Measurements from ENCODE around the gene TMEM127. TPM values are rescaled to one million over a fixed set of nuclear protein-coding genes. Genes with fewer than 3 reads are reported as not detected.

The TMEM127 gene
- total RNA-seq, 1 donor from 2014 or later, result 85.7 TPM

DNA sequence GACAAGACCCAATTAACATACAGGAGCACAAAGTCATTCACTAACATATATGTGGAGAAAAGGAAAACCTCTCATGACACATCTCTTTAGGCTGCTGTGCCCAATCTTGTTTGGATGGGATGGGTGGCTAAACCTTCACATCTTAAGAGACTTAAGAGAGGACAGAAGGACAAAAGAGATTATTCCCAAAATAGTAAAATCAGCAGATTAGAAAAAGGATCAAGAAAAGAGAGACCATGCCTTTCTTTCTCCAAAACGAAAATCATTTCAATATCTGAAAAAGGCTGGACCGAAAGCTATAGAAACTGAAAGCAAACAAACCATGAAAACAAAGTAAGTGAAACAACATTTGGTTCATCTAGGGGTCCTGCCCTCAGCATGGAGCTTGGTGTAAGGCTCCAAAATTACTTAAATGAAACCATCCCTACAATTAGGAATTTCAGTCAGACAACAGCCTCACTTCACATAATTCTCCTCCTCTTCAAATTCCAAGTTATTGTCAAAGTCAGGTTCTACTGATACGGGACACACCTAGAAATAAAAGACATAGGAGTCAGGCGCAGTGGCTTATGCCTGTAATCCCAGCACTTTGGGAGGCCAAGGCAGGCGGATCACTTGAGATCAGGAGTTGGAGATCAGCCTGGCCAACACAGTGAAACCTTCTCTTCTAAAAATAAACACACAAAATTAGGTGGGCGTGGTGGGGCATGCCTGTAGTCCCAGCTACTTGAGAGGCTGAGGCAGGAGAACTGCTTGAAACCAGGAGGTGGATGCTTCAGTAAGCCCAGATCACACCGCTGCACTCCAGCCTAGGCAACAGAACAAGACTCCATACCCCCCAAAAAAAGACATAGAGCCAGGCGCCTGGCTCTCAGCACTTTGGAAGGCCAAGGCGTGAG lies 62.4 kb downstream of the TMEM127 start:
- H3K9me3 ChIP-seq (replicated peaks), result no peaks in the 10 kb centered on the region
- no peaks in the 10 kb centered on the region for H3K27me3 ChIP-seq (ENCODE audit: low read depth)
- DNase-seq, result no peak
- H3K36me3 ChIP-seq, result no peaks in the 10 kb centered on the region
- TF ChIP-seq, protein P1, sequence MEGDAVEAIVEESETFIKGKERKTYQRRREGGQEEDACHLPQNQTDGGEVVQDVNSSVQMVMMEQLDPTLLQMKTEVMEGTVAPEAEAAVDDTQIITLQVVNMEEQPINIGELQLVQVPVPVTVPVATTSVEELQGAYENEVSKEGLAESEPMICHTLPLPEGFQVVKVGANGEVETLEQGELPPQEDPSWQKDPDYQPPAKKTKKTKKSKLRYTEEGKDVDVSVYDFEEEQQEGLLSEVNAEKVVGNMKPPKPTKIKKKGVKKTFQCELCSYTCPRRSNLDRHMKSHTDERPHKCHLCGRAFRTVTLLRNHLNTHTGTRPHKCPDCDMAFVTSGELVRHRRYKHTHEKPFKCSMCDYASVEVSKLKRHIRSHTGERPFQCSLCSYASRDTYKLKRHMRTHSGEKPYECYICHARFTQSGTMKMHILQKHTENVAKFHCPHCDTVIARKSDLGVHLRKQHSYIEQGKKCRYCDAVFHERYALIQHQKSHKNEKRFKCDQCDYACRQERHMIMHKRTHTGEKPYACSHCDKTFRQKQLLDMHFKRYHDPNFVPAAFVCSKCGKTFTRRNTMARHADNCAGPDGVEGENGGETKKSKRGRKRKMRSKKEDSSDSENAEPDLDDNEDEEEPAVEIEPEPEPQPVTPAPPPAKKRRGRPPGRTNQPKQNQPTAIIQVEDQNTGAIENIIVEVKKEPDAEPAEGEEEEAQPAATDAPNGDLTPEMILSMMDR (IDR thresholded peaks at IDR 0.05; ENCODE audit: borderline replicate concordance), result no peak
- peaks cover 98% of the 10 kb centered on the region for H3K4me1 ChIP-seq
- peak overlapping the region; percentile 85 for H3K4me3 ChIP-seq
- H3K27ac ChIP-seq (replicated peaks), result peak overlapping the region; percentile 77
- intact Hi-C loops (cut with micrococcal nuclease), result loop anchor here (2.0 kb wide), 1 partner anchor 57 kb away; no protein-coding TSS in a partner anchor

DNA sequence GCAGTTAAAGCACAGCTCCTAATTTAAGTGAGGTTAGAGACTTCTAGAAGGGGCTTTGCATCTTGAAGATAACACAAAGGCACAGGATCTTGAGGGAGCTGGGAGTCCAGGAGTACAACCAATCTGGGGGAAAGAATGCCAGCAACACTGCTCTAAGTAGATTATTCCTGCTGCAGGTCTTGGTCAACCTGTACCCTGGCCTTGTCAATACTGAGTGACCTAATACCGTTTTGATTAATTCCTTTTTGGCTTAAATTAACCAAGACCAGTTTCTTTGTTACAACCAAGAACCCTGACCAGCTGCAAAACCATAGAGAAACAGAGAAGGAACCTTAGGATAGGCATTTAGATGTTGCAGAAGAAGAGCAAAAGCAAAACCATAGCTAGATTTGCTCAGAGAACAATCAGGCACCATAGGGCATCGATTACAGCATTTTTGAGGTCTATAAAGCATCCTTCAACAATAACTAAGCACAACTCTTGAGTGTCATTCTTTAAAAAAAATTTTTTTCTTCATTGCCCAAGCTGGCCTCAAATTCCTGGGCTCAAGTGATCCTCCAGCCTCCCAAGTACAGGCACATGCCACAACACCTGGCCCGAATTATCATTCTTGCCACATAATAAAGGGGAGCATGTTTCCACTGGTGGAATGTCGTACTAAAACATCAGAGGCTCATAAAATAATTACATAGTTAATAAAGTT lies 63.5 kb downstream of the TMEM127 start:
- peak overlapping the region; percentile 9 for H3K4me3 ChIP-seq

DNA sequence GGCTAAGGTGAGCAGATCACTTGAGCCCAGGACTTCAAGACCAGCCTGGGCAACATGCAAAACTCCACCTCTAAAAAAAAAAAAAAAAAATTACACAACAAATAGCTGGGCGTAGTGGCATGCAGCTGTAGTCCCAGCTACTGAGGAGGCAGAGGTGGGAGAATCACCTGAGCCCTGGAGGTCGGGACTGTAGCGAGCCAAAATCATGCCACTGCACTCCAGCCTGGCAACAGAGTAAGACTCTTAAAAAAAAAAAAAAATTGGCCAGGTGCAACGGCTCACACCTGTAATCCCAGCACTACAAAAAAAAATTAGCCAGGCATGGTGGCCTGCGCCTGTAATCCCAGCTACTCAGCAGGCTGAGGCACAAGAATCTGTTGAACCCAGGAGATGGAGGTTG lies 64.5 kb downstream of the TMEM127 start:
- no peak for DNase-seq
- Histone ChIP-seq H3K27ac (replicated peaks) (peak overlapping the region; percentile 77), H3K27me3 (ENCODE audit: low read depth) (no peaks in the 10 kb centered on the region), H3K4me3 (peak overlapping the region; percentile 9), H3K9me3 (replicated peaks) (no peaks in the 10 kb centered on the region), H3K36me3 (no peaks in the 10 kb centered on the region), H3K4me1 (peaks cover 96% of the 10 kb centered on the region)
- intact Hi-C loops (cut with micrococcal nuclease), result no loop called here
- TF ChIP-seq, protein P1 (IDR thresholded peaks at IDR 0.05; ENCODE audit: borderline replicate concordance), result no peak

More for the DNA sequence above, 63.5 kb downstream of the TMEM127 start:
- H3K27me3 ChIP-seq (ENCODE audit: low read depth), result no peaks in the 10 kb centered on the region
- H3K36me3 ChIP-seq, result no peaks in the 10 kb centered on the region
- intact Hi-C loops (cut with micrococcal nuclease), result no loop called here
- TF ChIP-seq, protein P1 (IDR thresholded peaks at IDR 0.05; ENCODE audit: borderline replicate concordance), result no peak
- H3K4me1 ChIP-seq, result peaks cover 98% of the 10 kb centered on the region
- DNase-seq, result no peak
- no peaks in the 10 kb centered on the region for H3K9me3 ChIP-seq (replicated peaks)
- H3K27ac ChIP-seq (replicated peaks), result peak overlapping the region; percentile 77

DNA sequence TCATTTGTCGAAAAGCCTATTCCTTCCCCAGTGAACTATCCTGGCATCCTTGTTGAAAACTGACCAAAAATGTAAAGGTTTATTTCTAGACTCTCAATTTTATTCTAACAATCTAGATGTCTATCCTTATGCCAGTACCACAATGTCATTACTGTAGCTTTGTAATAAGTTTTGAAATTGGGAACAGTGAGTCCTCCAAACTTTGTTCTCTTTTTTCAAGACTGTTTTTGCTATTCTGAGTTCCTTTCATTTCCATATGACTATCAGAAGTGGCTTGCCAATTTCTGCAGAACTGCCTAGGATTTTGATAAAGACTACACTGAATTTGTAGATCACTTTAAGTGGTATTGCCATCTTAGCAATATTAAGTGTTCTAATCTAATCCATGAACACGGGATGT lies 66.9 kb downstream of the TMEM127 start:
- no peak overlapping the region for H3K4me3 ChIP-seq
- H3K36me3 ChIP-seq, result peaks cover 13% of the 10 kb centered on the region
- no peak for DNase-seq
- no peaks in the 10 kb centered on the region for H3K9me3 ChIP-seq (replicated peaks)
- H3K27ac ChIP-seq (replicated peaks), result peak overlapping the region; percentile 77
- no peaks in the 10 kb centered on the region for H3K27me3 ChIP-seq (ENCODE audit: low read depth)
- peaks cover 96% of the 10 kb centered on the region for H3K4me1 ChIP-seq
- intact Hi-C loops (cut with micrococcal nuclease), result no loop called here
- TF ChIP-seq, protein P1 (IDR thresholded peaks at IDR 0.05; ENCODE audit: borderline replicate concordance), result no peak

Other genes starting within 250 kb of the TMEM127 start
- gene GPAT2, start 231.1 kb downstream of the TMEM127 start, total RNA-seq, result 5.3 TPM
- 2.9 TPM for gene ADRA2B, start 149.4 kb downstream of the TMEM127 start, total RNA-seq
- not detected for gene ASTL, start 127.5 kb downstream of the TMEM127 start, total RNA-seq
- gene DUSP2, start 120.6 kb downstream of the TMEM127 start, total RNA-seq, result 0.82 TPM
- 174 TPM for gene STARD7, start 57.2 kb downstream of the TMEM127 start, total RNA-seq
- 68.6 TPM for gene CIAO1, start 228 bp upstream of the TMEM127 start, total RNA-seq
- gene SNRNP200, start 39.5 kb upstream of the TMEM127 start, total RNA-seq, result 54.8 TPM
- gene ITPRIPL1, start 59.3 kb upstream of the TMEM127 start, total RNA-seq, result 0.47 TPM
- gene NCAPH, start 69.8 kb upstream of the TMEM127 start, total RNA-seq, result 0.69 TPM
- gene NEURL3, start 239.4 kb upstream of the TMEM127 start, total RNA-seq, result not detected